DMS 273 treated with DMSO at 0.1 percent for 48 hours (cell line): ENCODE results near the gene DENND1A.
"Not testable (repeated sequence)": the region's sequence is repeated elsewhere in the genome, so short reads cannot be mapped to it uniquely, and the experiment has no call there.

Experiments
- DNase-seq: peaks from one replicate; lab custom pipeline; 2025; lab: John Stamatoyannopoulos, UW

The DENND1A gene

GRCh38 chr9:123654218-123654993 is 275.5 kb downstream of the DENND1A start:
- DNase-seq, result no peak

DNA sequence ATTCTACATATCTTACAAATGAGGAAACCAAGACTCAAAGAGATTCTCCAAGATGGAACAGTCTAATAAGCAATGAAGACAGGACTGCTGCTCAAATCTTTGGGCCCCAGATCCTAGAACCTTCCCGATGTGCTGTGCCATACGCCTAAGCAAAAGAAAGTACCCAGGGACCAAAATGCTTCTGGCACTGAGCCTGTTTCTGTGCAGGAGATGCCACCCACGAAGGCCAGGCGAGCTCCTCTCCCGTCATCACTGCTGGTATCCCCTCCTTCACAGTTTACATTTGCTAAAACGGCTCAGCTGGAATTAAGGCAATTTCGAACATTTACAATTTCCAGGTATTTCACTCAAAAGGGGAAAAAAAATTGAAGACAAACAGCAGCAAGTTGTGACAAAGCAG is 277.5 kb downstream of the DENND1A start:
- no peak for DNase-seq

DNA sequence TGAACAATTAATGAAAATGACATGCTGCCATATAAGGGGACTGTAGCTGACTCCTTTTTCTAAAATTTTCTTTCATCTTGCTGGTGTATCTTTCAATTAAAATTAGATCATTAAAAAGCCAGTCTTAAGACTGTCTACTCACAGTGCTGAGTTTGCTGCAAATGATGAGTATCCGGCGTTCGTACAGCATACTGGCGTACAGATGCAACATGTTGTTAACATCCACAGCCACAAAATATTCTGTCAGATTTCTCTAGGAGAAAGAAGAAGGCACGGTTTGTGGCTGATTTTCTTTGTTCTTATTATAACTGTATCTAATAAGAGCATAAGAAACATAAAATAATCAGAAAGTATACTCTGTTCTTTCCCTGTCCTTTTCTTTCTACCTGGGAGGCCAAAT is 278.1 kb downstream of the DENND1A start:
- DNase-seq, result no peak

DNA sequence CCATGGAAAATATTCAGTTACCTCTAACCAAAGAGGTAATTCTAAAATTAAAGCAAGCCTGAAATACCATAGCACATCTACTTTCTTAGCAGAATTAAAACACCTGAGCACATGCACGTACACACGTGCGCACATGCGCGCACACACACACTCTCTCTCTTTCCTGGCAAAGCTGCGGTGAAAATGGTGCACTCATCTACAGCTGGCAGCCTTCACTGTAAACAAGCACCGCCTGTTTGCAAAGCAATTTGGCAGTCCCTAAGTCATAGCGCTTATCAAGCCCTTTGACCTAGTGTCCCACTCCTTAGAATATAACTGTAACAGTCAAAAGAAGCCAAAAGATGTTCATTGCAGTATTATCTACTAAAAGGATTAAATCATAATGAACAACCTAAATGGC is 278.7 kb downstream of the DENND1A start:
- DNase-seq, result no peak

DNA sequence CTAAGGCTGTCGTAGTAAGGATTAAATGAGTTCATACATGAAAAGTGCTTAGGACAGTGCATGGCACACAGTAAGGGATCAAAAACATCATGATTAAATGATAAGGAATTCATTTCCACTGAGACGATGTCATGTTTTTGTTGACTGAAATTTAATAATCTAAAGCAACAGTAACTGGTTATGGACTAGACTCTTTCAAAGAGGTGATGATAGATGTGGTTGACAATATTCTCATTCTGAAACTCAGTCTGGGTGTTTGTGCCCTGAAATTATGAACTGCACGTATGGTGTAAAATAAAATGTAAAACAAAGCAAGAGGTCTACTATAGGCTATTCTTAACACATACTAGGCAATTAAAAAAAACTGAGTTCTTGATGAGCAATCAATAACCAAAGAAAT is 280.0 kb downstream of the DENND1A start:
- no peak for DNase-seq

- no peak for DNase-seq
Observed at GRCh38 chr9:123647145-123647544, 282.8 kb downstream of the DENND1A start.

DNA sequence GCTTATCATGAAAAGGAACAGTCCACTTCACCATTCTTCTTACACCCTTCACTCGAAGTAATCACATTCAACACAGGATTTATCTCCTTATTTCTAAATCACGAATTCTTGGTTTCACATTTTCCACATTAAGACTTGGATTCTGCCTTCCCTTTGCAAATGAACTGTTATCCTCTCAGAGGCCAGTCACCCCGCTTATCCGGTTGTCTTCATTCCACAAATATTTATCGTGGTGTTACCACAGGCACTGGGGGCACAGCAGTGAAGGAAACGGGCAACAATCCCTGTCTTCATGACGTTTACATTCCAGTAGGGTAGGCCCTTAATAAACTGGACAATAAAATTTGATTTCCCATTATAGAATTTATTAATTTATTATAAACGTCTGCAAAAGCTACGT is 284.2 kb downstream of the DENND1A start:
- DNase-seq, result no peak

DNA sequence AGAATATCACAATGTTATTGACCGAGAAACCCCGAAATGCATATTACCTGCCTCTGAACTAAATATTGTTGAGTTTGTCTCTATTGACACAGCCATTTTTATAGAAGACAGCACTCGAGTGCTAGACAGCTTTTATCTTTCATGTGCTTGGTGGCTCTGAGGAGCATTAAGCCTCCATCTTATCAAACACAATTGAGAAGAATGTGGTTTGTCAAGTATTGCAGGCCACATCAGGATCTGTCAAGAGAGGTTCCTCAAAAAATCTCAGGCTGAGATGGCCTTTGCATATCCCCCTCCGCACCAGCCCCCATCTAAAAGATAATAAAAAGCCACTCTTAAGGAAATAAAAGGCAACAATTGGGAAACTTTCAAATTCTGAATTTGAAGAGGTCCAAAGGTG is 284.8 kb downstream of the DENND1A start:
- no peak for DNase-seq

- DNase-seq, result no peak
Observed at GRCh38 chr9:123643518-123643917, 286.4 kb downstream of the DENND1A start.

- peak; percentile 51 for DNase-seq
Observed at GRCh38 chr9:123642291-123643278, 287.3 kb downstream of the DENND1A start.

GRCh38 chr9:123640792-123641222 is 289.1 kb downstream of the DENND1A start:
- no peak for DNase-seq

- DNase-seq, result no peak
Observed at GRCh38 chr9:123639743-123640142, 290.2 kb downstream of the DENND1A start.

DNA sequence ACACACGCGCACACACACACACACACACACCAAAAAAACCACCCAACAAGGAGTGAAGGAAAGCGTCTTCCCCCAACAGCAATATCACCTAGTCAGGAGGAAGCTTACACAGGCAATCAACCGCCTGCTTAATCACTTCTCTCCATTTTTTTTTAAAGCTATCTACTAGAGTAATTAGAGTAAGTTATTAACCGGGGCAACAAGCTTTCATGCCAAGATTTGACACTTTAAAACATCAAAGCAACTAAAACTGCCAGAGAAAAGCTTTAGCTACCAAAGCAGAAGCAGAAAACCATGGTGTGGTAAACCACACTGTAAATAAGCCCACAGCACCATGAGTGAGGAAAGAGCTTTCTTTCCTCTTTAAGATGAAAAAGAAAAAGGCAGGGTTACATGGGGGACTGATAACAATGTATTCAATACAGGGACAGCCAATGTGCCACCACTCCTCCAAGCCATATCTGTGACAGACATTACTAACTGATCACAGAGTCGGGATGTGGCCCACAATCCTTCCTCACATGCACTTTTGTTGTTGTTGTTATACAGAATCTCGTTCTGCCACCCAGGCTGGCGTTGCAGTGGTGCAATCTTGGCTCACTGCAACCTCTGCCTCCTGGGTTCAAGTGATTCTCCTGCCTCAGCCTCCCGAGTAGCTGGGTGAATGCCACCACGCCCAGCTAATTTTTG is 291.8 kb downstream of the DENND1A start:
- DNase-seq, result no peak

GRCh38 chr9:123637606-123637944 is 292.4 kb downstream of the DENND1A start:
- no peak for DNase-seq

- DNase-seq, result not testable (repeated sequence)
Observed at GRCh38 chr9:123636805-123637204, 293.1 kb downstream of the DENND1A start.

DNA sequence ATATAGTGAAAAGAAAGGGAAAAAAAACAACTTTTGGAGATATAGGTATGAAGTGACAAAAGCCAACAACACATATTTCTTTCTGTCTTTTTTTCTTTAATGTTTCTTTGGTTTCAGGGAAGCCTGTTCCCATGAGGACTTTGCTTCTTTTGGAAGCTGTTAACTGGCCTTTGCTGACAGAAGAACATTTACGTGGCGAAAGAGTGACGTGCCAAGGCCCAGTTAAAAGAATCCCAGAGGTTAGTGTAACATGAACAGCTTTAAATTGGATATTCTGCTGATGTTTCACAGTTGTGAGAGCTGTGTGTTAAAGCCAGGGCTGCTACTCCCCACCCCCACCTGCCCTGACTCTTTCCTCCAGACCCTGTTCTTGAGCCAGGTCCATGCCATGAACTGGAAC is 298.1 kb downstream of the DENND1A start:
- DNase-seq, result no peak

DNA sequence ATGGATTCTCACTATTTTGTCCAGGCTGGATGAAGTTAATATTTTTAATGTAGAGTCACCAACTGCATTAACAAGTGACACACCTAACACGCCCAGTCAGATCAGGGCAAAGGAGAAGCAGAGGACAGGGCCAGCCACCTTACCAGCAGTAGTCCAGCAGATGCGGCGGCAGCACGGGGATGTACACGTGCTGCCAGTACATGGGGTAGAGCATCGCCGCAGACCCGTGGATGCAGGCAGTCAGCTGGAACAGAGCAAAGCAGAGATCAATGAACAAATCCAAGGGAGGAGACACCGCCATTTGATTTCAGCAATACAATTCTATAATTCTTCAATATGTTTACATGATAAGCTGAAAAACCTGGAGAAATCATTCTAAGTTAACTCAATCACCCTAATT is 299.7 kb downstream of the DENND1A start:
- DNase-seq, result no peak

DNA sequence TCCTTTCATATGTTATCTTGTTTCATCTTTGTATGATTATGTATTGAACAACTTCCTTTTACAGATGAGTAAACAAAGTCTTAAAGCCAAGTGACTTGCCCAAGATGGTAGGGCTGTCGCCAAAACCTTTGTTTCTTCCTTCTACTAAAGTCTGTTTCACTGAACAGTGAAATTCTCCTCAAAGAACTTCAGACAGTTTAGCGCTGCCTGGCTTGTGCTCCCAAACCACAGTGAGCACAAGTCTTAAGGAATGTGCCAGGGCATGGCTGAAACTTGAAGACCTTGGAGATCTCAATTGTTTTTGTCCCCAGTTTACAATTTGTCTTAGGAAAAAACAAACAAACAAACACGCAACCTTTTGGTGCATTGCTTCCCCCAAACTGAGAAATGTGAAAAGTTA is 300.4 kb downstream of the DENND1A start:
- no peak for DNase-seq

DNA sequence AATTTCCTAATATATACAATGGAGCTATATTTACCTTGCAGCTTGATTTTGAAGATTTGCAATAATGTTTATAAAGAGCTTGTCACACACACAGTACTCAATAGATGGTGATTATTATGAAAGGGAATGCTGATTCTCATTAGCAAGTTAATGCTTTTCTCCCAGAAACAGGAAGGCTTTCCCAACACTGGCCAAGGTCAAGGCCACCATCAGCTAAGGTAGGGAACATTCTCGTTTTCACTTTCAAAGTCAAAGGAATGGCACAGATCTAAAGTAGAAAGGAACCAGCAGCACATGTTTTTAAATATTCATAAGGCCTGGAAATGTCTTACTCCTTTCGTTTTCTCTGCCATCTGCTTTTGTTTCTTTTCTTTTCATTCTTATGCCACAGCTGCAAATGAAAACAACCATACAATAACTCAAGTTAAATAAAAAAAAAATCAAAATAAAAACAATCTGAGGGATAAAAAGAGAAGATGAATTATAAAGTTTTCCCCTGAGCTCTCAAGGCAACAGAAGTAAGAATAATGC is 307.1 kb downstream of the DENND1A start:
- no peak for DNase-seq

GRCh38 chr9:123620239-123620638 is 309.7 kb downstream of the DENND1A start:
- DNase-seq, result no peak

DNA sequence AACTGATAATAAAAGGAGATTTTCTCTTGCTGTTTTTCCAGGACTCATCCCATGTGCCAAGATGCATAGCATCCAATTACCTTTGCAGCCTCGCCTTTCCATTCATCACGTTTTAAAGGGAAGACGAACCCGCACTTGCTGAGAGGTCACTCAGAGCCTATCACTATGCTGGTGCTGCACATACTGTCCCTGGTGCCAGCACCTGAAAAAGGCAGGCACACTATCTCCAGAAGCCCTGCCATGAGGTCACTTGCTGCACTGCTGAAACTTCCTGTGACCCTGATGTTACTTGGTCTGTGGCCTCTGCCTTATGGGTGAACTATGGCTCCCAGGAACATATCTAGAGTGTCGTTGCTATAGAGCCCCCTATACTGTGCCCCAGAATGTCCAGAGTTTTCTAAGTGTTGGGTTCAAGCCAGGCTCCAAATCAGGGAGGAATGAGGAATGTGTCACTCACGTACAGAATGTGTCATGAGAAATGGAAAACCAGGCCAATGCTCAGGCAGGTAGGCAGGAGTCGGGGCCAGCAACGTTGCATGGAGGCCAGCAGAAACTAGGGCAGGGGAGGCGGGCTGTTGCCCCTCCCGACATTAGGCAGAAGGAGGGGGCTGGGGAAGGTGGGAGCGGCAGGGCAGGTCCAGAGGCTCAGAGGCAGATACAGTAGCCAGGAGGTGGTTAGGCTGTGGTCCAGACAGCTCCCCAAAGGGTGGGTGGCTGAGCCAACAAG is 311.8 kb downstream of the DENND1A start:
- DNase-seq, result no peak

- no peak for DNase-seq
Observed at GRCh38 chr9:123617286-123617685, 312.6 kb downstream of the DENND1A start.
